Ascending aorta (tissue), 2 donors: Measurements from ENCODE around the gene GSTCD. TPM values are rescaled to one million over a fixed set of nuclear protein-coding genes. Genes with fewer than 3 reads are reported as not detected.

Experiments used
- DNase-seq, 2 donors: peaks; one replicate each; pipeline ENCODE4 v3.0.0-alpha.2; 2019; ENCODE audit warnings: low spot score in 2 of 2
- H3K27ac ChIP-seq, 2 donors: fragments of 200-600 bp; sonication (generic); one replicate each; pipeline ENCODE4 v1.5.1; 2016 to 2017; ENCODE audit warnings: mild to moderate bottlenecking in 1 of 2
- H3K27me3 ChIP-seq: fragments of 200-600 bp; sonication (generic); one replicate; pipeline ENCODE4 v1.5.1; 2017
- H3K36me3 ChIP-seq, 2 donors: fragments of 200-600 bp; sonication (generic); one replicate each; pipeline ENCODE4 v1.5.1; 2016
- H3K4me1 ChIP-seq, 2 donors: fragments of 200-600 bp; sonication (generic); one replicate each; pipeline ENCODE4 v1.5.1; 2016 to 2017; ENCODE audit warnings: mild to moderate bottlenecking in 1 of 2
- H3K4me3 ChIP-seq, 2 donors: fragments of 200-600 bp; sonication (generic); one replicate each; pipeline ENCODE4 v1.5.1; 2016 to 2017; ENCODE audit warnings: mild to moderate bottlenecking in 1 of 2
- H3K9me3 ChIP-seq, 2 donors: fragments of 200-600 bp; sonication (generic); one replicate each; pipeline ENCODE4 v1.5.1; 2016
- intact Hi-C: fragments of 100-400 bp; cut with DNase I; formaldehyde crosslinking; loops from one replicate; pipeline ENCODE4 v1.15.1; 2023
- total RNA-seq: library from RNA; depleted of rRNA; stranded (reverse); fragments of >200 nt; gene quantifications from one replicate; pipeline ENCODE4 v1.1.0, GENCODE V29; 2016
- TF ChIP-seq, protein P1 (sequence below), 3 experiments: fragments of 200-600 bp in 2 of 3; fragments of 450-650 bp in 1 of 3; sonication (generic) in 2 of 3; IDR thresholded peaks; one replicate each; pipeline ENCODE4 v1.5.1; 2016 to 2019; ENCODE audit warnings: antibody characterized with exemption in 3 of 3, mild to moderate bottlenecking in 1 of 3, moderate library complexity in 1 of 3

Gene GSTCD
- total RNA-seq, 1 donor from 2014 or later: 4.4 TPM

- Histone ChIP-seq H3K9me3 (no peaks in the 10 kb centered on the region), H3K36me3 (no peaks in the 10 kb centered on the region), H3K27me3 (no peaks in the 10 kb centered on the region), H3K4me1 (no peaks in the 10 kb centered on the region), H3K27ac (no peak overlapping the region), H3K4me3 (no peak overlapping the region)
- TF ChIP-seq, protein P1, sequence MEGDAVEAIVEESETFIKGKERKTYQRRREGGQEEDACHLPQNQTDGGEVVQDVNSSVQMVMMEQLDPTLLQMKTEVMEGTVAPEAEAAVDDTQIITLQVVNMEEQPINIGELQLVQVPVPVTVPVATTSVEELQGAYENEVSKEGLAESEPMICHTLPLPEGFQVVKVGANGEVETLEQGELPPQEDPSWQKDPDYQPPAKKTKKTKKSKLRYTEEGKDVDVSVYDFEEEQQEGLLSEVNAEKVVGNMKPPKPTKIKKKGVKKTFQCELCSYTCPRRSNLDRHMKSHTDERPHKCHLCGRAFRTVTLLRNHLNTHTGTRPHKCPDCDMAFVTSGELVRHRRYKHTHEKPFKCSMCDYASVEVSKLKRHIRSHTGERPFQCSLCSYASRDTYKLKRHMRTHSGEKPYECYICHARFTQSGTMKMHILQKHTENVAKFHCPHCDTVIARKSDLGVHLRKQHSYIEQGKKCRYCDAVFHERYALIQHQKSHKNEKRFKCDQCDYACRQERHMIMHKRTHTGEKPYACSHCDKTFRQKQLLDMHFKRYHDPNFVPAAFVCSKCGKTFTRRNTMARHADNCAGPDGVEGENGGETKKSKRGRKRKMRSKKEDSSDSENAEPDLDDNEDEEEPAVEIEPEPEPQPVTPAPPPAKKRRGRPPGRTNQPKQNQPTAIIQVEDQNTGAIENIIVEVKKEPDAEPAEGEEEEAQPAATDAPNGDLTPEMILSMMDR (IDR thresholded peaks at IDR 0.05): no peak
- no peak for DNase-seq
- intact Hi-C loops: no loop called here
These were observed 178.9 kb downstream of the GSTCD start for GRCh38 chr4:105887508-105887907.

DNA sequence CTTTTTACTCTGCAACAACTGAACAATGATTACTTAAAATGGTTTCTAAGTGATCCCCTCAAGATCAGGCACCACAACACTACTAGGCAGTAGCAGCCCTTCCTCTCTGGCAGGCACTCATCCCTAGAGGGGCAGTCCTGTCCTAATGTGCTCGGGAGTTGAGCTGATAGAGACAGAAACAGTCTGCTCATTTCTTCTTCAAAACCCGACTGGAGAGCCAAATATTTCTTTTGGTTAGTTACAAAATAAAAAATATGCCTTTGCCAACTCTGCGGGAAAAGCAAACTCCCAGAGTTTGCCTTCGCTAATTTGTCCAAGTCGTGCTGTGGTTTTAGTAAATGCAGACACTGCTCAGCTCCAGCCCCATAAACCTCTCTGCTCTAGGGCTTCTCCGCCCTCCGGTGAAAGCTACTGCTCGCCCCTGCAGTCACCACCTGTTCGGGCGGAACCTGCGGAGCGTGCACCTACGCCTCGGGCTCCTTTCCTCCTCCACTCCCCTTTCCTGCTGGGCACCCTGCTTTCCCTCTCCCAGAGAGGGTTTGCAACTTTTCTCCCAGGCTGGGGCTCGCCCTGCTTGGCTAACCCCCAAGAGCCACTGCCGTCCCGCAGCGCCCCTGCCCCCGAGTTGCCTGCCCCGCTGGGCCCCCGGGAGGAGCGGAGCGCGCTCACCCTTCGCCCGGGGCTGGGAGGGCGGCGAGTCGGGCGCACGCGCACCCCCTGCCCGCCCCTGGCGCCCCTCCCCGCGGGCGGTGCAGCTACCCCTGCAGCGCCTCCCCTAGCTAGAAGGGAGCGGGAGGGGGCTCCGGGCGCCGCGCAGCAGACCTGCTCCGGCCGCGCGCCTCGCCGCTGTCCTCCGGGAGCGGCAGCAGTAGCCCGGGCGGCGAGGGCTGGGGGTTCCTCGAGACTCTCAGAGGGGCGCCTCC, 186.3 kb downstream of the GSTCD start, which contains the start of gene NPNT:
Gene NPNT (plus strand): TSS at position 812 of the 923 bp plus-strand sequence. CDS start 182 bp downstream, outside the sequence.
- Histone ChIP-seq H3K27ac (peak within 1 kb of the TSS; percentile 88 to 94), H3K4me3 (peak within 1 kb of the TSS; percentile 81 to 83), H3K27me3 (no peaks in the 10 kb centered on the region), H3K9me3 (no peaks in the 10 kb centered on the region), H3K36me3 (peaks cover 0 to 4% of the 10 kb centered on the region in 2 donors), H3K4me1 (peaks cover 0 to 6% of the 10 kb centered on the region in 2 donors)
- intact Hi-C loops: loop anchor here (5.0 to 10.0 kb wide), 6 partner anchors 53 to 750 kb away; partner anchors contain the start of genes GSTCD, INTS12 and TET2
- peak in 1 of 2 donors; percentile 71 for DNase-seq
- TF ChIP-seq, protein P1 (IDR thresholded peaks at IDR 0.05): no peak

- peaks cover 0 to 4% of the 10 kb centered on the region in 2 donors for H3K36me3 ChIP-seq
- peak overlapping the region; percentile 88 to 94 for H3K27ac ChIP-seq
- H3K27me3 ChIP-seq: no peaks in the 10 kb centered on the region
- H3K9me3 ChIP-seq: no peaks in the 10 kb centered on the region
- intact Hi-C loops: loop anchor here (5.0 to 10.0 kb wide), 4 partner anchors 81 to 751 kb away; partner anchors contain the start of genes GSTCD, INTS12 and TET2
- H3K4me1 ChIP-seq: peaks cover 0 to 6% of the 10 kb centered on the region in 2 donors
- TF ChIP-seq, protein P1 (IDR thresholded peaks at IDR 0.05): peak in 2 of 3 experiments; percentile 20 to 34
- H3K4me3 ChIP-seq: peak overlapping the region; percentile 81 to 83
- DNase-seq: peak in 1 of 2 donors; percentile 74
These were observed 187.2 kb downstream of the GSTCD start for GRCh38 chr4:105895583-105896460.

- no peaks in the 10 kb centered on the region for H3K27me3 ChIP-seq
- H3K36me3 ChIP-seq: peaks cover 0 to 4% of the 10 kb centered on the region in 2 donors
- TF ChIP-seq, protein P1 (IDR thresholded peaks at IDR 0.05): no peak
- peaks cover 0 to 9% of the 10 kb centered on the region in 2 donors for H3K4me1 ChIP-seq
- no peak for DNase-seq
- peak overlapping the region; percentile 81 to 83 for H3K4me3 ChIP-seq
- intact Hi-C loops: loop anchor here (5.0 to 10.0 kb wide), 4 partner anchors 81 to 752 kb away; partner anchors contain the start of genes GSTCD, INTS12 and TET2
- peak overlapping the region; percentile 88 to 94 for H3K27ac ChIP-seq
- H3K9me3 ChIP-seq: no peaks in the 10 kb centered on the region
These were observed 187.9 kb downstream of the GSTCD start for GRCh38 chr4:105896461-105896942.

Other genes with a start within 250 kb of the GSTCD start
- gene PPA2, start 234.7 kb upstream of the GSTCD start, total RNA-seq: 49.3 TPM
- not detected for gene ARHGEF38, start 156.2 kb upstream of the GSTCD start, total RNA-seq
- gene INTS12, start 95 bp upstream of the GSTCD start, total RNA-seq: 11.5 TPM
- 43.1 TPM for gene NPNT, start 186.7 kb downstream of the GSTCD start, total RNA-seq